ELR (cell line): ENCODE data around the gene MAPK8IP3.
A peak's percentile ranks its signal among the peaks of the same experiment; 100 is the strongest.
"Not testable (repeated sequence)": the region's sequence is repeated elsewhere in the genome, so short reads cannot be mapped to it uniquely, and the experiment has no call there.

ENCODE experiments used
- DNase-seq: peaks from one replicate; pipeline ENCODE4 v3.0.0-alpha.2; 2015; ENCODE audit warnings: low read depth

MAPK8IP3 gene

GRCh38 chr16:1712791-1713261, 6.8 kb downstream of the MAPK8IP3 start:
- DNase-seq = no peak

GRCh38 chr16:1713331-1713730, 7.3 kb downstream of the MAPK8IP3 start:
- no peak for DNase-seq

DNA sequence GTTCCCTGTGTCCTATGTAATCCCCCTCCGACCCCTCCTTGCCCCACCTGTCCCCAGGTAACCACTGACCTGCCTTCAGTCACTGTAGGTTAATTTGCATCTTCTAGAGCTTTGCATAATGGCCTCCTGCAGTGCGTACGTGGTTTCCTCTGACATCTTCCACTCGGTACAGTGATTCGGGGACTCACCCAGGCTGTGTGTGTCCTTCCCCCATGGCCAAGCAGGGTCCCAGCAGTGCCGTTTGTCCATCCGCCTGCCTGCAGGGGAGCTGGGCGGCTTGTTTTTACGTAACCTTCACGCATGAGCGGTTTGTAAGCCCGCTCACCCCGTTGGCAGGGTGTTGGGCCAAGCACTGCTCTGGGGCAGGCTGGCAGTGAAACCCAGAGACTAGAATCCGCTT, 7.9 kb downstream of the MAPK8IP3 start:
- DNase-seq = no peak

- no peak for DNase-seq
These were observed 9.2 kb downstream of the MAPK8IP3 start for GRCh38 chr16:1715220-1715619.

DNA sequence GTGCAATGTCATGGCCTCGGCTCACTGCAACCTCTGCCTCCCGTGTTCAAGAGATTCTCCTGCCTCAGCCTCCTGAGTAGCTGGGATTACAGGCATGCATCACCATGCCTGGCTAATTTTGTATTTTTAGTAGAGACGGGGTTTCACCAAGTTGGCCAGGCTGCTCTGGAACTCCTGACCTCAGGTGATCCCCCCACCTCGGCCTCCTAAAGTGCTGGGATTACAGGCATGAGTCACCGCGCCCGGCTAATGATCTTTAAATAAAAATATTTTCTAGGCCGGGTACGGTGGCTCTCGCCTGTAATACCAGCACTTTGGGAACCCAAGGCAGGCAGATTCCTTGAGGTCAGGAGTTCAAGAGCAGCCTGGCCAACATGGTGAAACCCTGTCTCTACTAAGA, 12.2 kb downstream of the MAPK8IP3 start:
- not testable (repeated sequence) for DNase-seq

DNA sequence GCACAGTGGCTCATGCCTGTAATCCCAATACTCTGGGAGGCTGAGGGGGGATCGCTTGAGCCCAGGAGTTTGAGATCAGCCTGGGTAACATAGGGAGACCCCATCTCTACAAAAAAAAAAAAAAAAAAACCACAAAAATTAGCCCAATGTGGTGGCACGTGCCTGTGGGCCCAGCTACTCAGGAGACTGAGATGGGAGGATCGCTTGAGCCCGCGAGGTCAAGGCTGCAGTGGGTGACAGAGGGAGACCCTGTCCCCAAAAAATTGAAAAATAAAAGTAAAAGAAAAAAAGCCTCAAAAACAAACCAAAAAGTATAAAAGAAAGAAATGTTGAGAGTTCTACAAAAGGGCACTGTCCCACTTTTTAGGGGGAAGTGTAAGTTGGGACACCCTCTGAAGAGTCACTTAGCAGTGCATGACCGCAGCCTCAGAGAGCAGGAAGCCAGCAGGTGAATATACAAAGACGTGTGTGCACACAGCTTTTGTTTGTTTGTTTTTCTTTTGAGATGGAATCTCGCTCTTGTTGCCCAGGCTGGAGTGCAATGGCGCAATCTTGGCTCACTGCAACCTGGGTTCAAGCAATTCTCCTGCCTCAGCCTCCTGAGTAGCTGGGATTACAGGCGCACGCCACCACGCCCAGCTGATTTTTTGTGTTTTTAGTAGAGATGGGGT, 13.7 kb downstream of the MAPK8IP3 start:
- not testable (repeated sequence) for DNase-seq

DNA sequence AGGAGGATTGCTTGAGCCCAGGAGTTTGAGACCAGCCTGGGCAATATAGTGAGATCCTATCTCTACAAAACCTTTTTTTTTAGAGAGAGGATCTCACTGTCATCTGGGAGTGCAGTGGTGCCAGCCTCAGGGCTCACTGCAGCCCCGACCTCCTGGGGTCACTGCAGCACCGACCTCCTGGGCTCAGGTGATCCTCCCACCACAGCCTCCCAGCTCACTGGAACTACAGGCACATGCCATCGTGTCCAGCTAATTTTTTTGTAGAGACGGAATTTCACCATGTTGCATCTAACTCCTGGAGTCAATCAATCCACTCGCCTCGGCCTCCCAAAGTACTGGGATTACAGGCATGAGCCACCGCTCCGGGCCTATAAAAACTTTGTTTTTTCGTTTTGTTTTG, 15.4 kb downstream of the MAPK8IP3 start:
- DNase-seq = no peak

DNA sequence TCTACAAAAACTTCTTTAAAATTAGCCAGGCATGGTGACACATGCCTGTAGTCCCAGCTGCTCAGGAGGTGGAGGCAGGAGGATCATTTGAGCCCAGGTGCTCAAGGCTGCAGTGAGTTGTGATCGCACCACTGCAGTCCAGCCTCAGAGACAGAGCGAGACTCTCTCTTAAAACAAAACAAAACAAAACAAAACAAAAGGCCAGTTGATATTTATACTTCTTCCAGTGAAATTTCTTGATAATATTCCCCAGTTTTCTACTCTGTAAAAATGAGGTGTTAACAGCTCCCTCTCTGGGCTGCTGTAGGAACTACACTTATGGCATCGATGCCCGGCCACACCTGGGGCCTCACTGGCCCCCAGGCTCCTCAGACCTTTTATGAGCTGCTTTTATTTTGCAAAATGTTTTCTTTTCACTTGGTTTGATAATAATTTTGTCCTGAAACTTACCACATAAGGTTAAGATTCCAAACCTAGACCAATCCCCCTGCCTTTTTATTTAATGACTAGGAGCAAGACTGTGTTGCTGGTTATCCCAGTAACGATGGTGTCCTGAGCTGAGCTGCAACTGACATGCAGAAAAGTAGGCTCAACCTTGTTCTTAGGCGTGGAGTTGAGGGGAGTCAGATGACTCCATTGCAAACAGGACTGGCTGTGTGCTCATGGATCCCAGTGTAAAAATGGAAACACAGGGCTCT, 17.6 kb downstream of the MAPK8IP3 start:
- peak; percentile 62 for DNase-seq

DNA sequence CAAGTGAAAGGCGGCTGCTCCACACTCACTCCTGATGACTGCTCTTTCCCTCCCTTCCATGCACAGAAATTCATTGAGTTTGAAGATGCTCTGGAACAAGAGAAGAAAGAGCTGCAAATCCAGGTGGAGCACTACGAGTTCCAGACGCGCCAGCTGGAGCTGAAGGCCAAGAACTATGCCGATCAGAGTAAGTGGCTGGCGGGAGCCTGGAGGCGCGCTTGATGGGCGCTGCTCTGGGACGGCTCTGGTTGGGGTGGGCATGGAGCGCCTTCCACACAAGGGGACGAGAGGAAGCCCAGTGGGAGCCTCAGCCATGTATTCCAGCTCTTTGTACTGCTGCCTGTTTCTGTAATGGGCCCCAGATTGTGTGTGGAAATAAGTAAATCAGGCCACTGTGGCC, 18.5 kb downstream of the MAPK8IP3 start:
- no peak for DNase-seq

DNA sequence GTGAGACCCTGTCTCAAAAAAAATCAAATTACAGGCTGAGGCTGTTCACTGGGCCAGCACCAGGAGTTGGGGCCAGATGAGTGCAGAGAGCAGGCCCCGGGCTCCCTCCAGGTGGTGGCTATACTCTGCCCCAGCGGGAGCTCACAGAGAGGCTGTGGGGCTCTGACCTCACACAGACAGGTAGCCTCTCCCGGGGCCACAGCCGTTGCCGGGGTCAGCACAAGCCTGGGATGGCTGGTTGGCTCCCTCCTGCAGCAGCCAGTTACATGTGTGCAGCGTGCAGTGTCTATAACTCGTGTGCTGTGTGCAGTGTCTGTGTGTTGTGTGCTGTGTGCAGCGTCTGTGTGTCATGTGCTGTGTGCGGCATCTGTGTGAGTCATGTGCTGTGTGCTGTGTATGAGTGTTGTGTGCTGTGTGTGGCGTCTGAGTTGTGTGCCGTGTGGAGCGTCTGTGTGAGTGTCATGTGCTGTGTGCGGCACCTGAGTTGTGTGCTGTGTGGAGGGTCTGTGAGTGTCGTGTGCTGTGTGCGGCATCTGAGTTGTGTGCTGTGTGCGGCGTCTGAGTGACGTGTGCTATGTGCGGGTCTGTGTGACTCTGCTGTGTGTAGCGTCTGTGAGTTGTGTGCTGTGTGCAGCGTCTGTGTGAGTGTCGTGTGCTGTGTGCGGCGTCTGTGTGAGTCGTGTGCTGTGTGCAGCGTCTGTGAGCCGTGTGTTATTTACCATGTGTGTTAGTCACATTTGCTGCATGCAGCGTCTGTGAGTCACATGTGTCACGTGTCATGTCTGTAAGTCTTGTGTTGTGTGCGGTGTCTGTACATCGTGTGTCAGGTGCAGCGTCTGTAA, 20.9 kb downstream of the MAPK8IP3 start:
- DNase-seq = no peak

DNA sequence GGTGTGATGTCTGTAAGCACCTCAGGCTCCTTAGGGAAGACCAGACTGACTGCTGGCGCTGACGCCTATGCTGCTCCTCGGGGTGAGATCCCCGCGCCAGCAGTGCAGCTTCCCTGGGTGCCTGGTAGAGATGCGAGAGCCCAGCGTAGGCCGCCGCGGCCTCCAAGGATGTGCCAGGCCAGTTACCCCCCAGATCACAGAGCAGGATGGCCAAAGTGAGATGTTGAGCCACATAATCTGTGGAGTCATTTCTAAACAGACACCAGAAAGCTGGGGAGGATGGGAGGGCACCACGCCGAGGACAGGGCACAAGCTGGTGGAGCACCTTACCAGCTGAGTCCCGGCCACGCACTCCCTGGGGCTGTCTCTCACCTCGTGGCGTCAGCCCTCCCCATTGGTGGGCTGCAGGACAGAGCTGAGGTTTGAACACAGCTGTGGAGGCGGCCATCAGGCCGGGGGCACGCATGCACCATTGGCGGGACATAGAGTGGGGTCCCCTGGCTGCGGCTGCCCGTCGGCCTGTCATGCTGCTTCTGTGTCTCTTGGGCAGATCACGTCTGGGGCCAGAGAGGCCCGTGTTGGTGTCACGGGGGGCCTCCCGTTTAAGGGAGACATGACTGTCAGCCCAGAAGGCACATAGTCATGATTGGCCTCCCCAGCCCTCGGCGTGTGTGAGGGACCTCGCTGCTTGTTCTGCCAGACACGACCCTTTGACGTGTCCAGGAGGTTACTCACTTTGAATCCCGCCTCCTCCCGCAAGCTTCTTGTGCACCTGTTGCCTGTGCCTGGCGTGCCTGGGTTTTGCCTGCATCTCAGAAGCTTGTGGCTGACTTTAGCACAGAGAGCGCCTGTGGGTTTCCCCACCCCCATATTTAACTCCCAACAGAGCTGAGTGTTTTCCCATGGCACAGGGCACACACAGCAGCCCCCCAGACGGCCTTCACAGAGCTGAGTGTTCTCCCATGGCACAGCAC, 21.9 kb downstream of the MAPK8IP3 start:
- no peak for DNase-seq

GRCh38 chr16:1729026-1729425, 23.0 kb downstream of the MAPK8IP3 start:
- DNase-seq = no peak

- no peak for DNase-seq
These were observed 23.4 kb downstream of the MAPK8IP3 start for GRCh38 chr16:1729445-1729844.

- no peak for DNase-seq
These were observed 25.1 kb downstream of the MAPK8IP3 start for GRCh38 chr16:1731073-1731472.

DNA sequence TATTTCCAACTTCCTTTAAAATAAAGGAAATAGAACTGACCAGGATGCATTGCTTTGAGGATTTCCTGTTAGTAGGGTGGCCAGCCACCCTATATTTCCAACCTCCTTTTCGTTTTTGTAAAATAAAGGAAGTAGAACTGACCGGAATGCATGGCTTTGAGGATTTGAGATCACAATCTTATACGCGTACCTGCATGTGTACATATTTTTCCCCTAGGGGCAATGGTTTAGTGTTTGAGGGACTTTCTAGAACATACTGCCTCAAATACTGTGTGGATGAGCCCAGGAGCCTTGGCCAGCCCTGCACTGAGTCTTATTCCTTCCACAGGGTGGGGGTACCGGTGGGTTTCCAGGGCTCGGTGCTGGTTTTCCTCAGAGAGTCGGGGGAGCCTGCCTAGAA, 25.6 kb downstream of the MAPK8IP3 start:
- no peak for DNase-seq

DNA sequence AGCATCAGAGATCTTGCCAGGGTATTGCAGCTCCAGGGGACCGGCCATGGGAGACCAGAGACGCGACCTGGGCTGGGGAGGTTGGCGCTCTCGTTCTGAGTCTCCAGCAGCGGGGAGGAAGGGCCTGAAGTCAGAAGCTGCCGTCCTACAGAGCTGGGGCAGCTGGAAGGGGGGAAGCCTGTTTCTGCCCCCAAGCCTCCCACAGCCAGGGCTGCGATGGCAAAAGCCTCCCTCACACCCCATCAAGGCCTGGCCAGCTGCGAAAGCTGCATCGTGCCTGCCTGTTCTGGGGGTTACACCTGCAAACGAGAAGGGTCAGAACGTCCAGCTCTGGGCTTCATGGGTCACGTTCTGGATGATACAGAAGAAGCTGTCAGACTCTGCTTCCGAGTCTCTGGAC, 26.1 kb downstream of the MAPK8IP3 start:
- no peak for DNase-seq

- not testable (repeated sequence) for DNase-seq
These were observed 26.6 kb downstream of the MAPK8IP3 start for GRCh38 chr16:1732551-1732987.

GRCh38 chr16:1734123-1734522, 28.1 kb downstream of the MAPK8IP3 start:
- DNase-seq = no peak

- DNase-seq = no peak
These were observed 28.8 kb downstream of the MAPK8IP3 start for GRCh38 chr16:1734816-1735215.

DNA sequence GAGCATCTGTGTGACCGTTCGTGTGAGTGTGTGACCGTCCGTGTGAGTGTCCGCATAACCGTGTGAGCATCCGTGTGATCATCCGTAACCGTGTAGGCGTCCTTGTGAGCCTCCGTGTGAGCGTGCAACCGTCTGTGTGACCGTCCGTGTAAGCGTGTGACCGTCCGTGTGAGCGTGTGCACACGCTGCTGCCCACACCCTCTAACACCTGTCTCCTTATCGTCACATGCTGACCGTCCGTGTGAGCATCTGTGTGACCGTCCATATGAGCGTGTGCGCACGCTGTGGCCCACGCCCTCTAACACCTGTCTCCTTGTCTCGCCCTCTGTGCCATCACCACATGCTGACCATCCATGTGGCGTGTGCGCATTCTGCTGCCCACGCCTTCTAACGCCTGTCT, 34.2 kb downstream of the MAPK8IP3 start:
- no peak for DNase-seq

GRCh38 chr16:1740781-1741490, 34.9 kb downstream of the MAPK8IP3 start:
- DNase-seq = no peak
